Measurements from ENCODE around the gene PCDH8.

The PCDH8 gene

GRCh38 chr13:52810011-52810410, 38.4 kb downstream of the PCDH8 start:
- DNase-seq = no peak

GRCh38 chr13:52809310-52809769, 39.1 kb downstream of the PCDH8 start:
- peak; percentile 19 for DNase-seq

GRCh38 chr13:52808842-52809219, 39.6 kb downstream of the PCDH8 start:
- no peak for DNase-seq

GRCh38 chr13:52806029-52806428, 42.4 kb downstream of the PCDH8 start:
- DNase-seq = no peak

- DNase-seq = no peak
Observed at GRCh38 chr13:52804202-52804641, 44.2 kb downstream of the PCDH8 start.

GRCh38 chr13:52800856-52801255, 47.6 kb downstream of the PCDH8 start:
- no peak for DNase-seq

- no peak for DNase-seq
Observed at GRCh38 chr13:52798770-52799430, 49.5 kb downstream of the PCDH8 start.

- no peak for DNase-seq
Observed at GRCh38 chr13:52797176-52797575, 51.3 kb downstream of the PCDH8 start.

- no peak for DNase-seq
Observed at GRCh38 chr13:52794589-52794988, 53.9 kb downstream of the PCDH8 start.

GRCh38 chr13:52793515-52794061, 54.9 kb downstream of the PCDH8 start:
- no peak for DNase-seq

All from NCI-H446 treated with DMSO at 0.1 percent for 48 hours (cell line).